Subcutaneous abdominal adipose tissue (tissue), 5 donors: Measurements from ENCODE around the gene VARS1.

ENCODE experiments used
- H3K27ac ChIP-seq: one replicate; pipeline ENCODE4 v1.7.0; 2013; ENCODE audit warnings: low read depth, mild to moderate bottlenecking, inconsistent platforms, low read length, moderate library complexity
- H3K27me3 ChIP-seq, 5 donors: one replicate each; pipeline ENCODE4 v1.7.0; 2013; ENCODE audit warnings: low read length in 5 of 5, inconsistent platforms in 1 of 5; ENCODE audit not compliant: control insufficient read depth in 5 of 5, insufficient read depth in 4 of 5
- H3K36me3 ChIP-seq, 5 donors: one replicate each; pipeline ENCODE4 v1.7.0; 2013; ENCODE audit warnings: low read length in 5 of 5; ENCODE audit not compliant: control insufficient read depth in 5 of 5, insufficient read depth in 5 of 5
- H3K4me1 ChIP-seq, 5 donors: one replicate each; pipeline ENCODE4 v1.7.0; 2013; ENCODE audit warnings: low read length in 5 of 5, mild to moderate bottlenecking in 3 of 5, moderate library complexity in 1 of 5; ENCODE audit not compliant: control insufficient read depth in 5 of 5, insufficient read depth in 5 of 5
- H3K4me3 ChIP-seq, 5 donors: one replicate each; pipeline ENCODE4 v1.7.0; 2013; ENCODE audit warnings: low read length in 5 of 5, low read depth in 1 of 5
- H3K9ac ChIP-seq, 5 donors: one replicate each; pipeline ENCODE4 v1.7.0; 2013; ENCODE audit warnings: low read length in 5 of 5, mild to moderate bottlenecking in 4 of 5, moderate library complexity in 3 of 5
- H3K9me3 ChIP-seq, 5 donors: one replicate each; pipeline ENCODE4 v1.7.0; 2013; ENCODE audit warnings: low read length in 5 of 5; ENCODE audit not compliant: control insufficient read depth in 5 of 5
- donor health status: healthy.
- donor health status: healthy.
- donor health status: healthy.
- donor health status: healthy.
- donor health status: healthy.

VARS1 gene

GRCh38 chr6:31775633-31776484, 19.7 kb downstream of the VARS1 start:
- Histone ChIP-seq H3K4me1 (peaks cover 0 to 14% (median 8%) of the 10 kb centered on the region in 5 donors), H3K4me3 (no peak overlapping the region), H3K27me3 (no peaks in the 10 kb centered on the region), H3K9me3 (no peaks in the 10 kb centered on the region), H3K27ac (no peak overlapping the region), H3K9ac (no peak overlapping the region), H3K36me3 (peaks cover 0 to 33% (median 29%) of the 10 kb centered on the region in 5 donors)

GRCh38 chr6:31775184-31775583, 20.4 kb downstream of the VARS1 start:
- Histone ChIP-seq H3K27me3 (no peaks in the 10 kb centered on the region), H3K27ac (no peak overlapping the region), H3K9me3 (no peaks in the 10 kb centered on the region), H3K36me3 (peaks cover 0 to 27% (median 22%) of the 10 kb centered on the region in 5 donors), H3K9ac (no peak overlapping the region), H3K4me3 (no peak overlapping the region), H3K4me1 (peaks cover 0 to 14% (median 8%) of the 10 kb centered on the region in 5 donors)

- H3K27ac ChIP-seq: no peak overlapping the region
- no peaks in the 10 kb centered on the region for H3K27me3 ChIP-seq
- H3K9ac ChIP-seq: no peak overlapping the region
- H3K4me3 ChIP-seq: no peak overlapping the region
- H3K9me3 ChIP-seq: no peaks in the 10 kb centered on the region
- H3K4me1 ChIP-seq: peaks cover 0 to 27% (median 10%) of the 10 kb centered on the region in 5 donors
- H3K36me3 ChIP-seq: no peaks in the 10 kb centered on the region
These were observed 23.6 kb downstream of the VARS1 start for GRCh38 chr6:31771992-31772358.

GRCh38 chr6:31770860-31771259, 24.7 kb downstream of the VARS1 start:
- Histone ChIP-seq H3K4me1 (peaks cover 2 to 30% (median 14%) of the 10 kb centered on the region in 5 donors), H3K9me3 (no peaks in the 10 kb centered on the region), H3K9ac (no peak overlapping the region), H3K27ac (no peak overlapping the region), H3K36me3 (no peaks in the 10 kb centered on the region), H3K27me3 (no peaks in the 10 kb centered on the region), H3K4me3 (no peak overlapping the region)

GRCh38 chr6:31769684-31770371, 25.7 kb downstream of the VARS1 start:
- no peak overlapping the region for H3K9ac ChIP-seq
- H3K4me1 ChIP-seq: peaks cover 2 to 30% (median 15%) of the 10 kb centered on the region in 5 donors
- no peaks in the 10 kb centered on the region for H3K36me3 ChIP-seq

GRCh38 chr6:31768363-31769257, 26.9 kb downstream of the VARS1 start:
- Histone ChIP-seq H3K9me3 (no peaks in the 10 kb centered on the region), H3K9ac (no peak overlapping the region), H3K27me3 (no peaks in the 10 kb centered on the region), H3K27ac (no peak overlapping the region), H3K4me3 (no peak overlapping the region), H3K4me1 (peaks cover 2 to 30% (median 15%) of the 10 kb centered on the region in 5 donors), H3K36me3 (no peaks in the 10 kb centered on the region)

More at GRCh38 chr6:31769684-31770371, 25.7 kb downstream of the VARS1 start:
- H3K27me3 ChIP-seq: no peaks in the 10 kb centered on the region
- no peak overlapping the region for H3K4me3 ChIP-seq
- H3K9me3 ChIP-seq: no peaks in the 10 kb centered on the region
- H3K27ac ChIP-seq: no peak overlapping the region

- Histone ChIP-seq H3K9ac (no peak overlapping the region), H3K27ac (no peak overlapping the region)
These were observed 28.4 kb downstream of the VARS1 start for GRCh38 chr6:31767096-31767645.

GRCh38 chr6:31765910-31766794, 29.4 kb downstream of the VARS1 start:
- H3K9me3 ChIP-seq: no peaks in the 10 kb centered on the region
- H3K9ac ChIP-seq: peak overlapping the region in 2 of 5 donors; percentile 47 to 52
- peaks cover 4 to 33% (median 15%) of the 10 kb centered on the region in 5 donors for H3K4me1 ChIP-seq
- no peak overlapping the region for H3K27ac ChIP-seq
- no peaks in the 10 kb centered on the region for H3K27me3 ChIP-seq
- H3K4me3 ChIP-seq: peak overlapping the region; percentile 31 to 58 (median 40)
- H3K36me3 ChIP-seq: peaks cover 0 to 10% (median 3%) of the 10 kb centered on the region in 5 donors

More at GRCh38 chr6:31767096-31767645, 28.4 kb downstream of the VARS1 start:
- no peak overlapping the region for H3K4me3 ChIP-seq
- peaks cover 0 to under 1% (median 0%) of the 10 kb centered on the region in 5 donors for H3K36me3 ChIP-seq
- H3K9me3 ChIP-seq: no peaks in the 10 kb centered on the region
- H3K27me3 ChIP-seq: no peaks in the 10 kb centered on the region
- H3K4me1 ChIP-seq: peaks cover 4 to 33% (median 15%) of the 10 kb centered on the region in 5 donors

GRCh38 chr6:31765559-31765909, 30.0 kb downstream of the VARS1 start:
- Histone ChIP-seq H3K27me3 (no peaks in the 10 kb centered on the region), H3K9ac (no peak overlapping the region), H3K4me3 (no peak overlapping the region), H3K9me3 (no peaks in the 10 kb centered on the region), H3K27ac (no peak overlapping the region), H3K4me1 (peaks cover 4 to 33% (median 15%) of the 10 kb centered on the region in 5 donors), H3K36me3 (peaks cover 1 to 16% (median 4%) of the 10 kb centered on the region in 5 donors)
